ENCODE results near the gene SSU72. TPM values are rescaled to one million over a fixed set of nuclear protein-coding genes. Genes with fewer than 3 reads are reported as not detected.

The SSU72 gene
- total and polyA plus RNA-seq, 4 donors: 35.4 to 57.4 (median 44.3) TPM

- TF ChIP-seq REST (IDR thresholded peaks at IDR 0.05) (no peak), EGR1 (IDR thresholded peaks at IDR 0.05; ENCODE audit: low read depth in 2 of 2) (no peak), JUND (IDR thresholded peaks at IDR 0.05) (no peak), FOXA1 (IDR thresholded peaks at IDR 0.05) (no peak)
Observed at GRCh38 chr1:1582585-1583346, 8.1 kb upstream of the SSU72 start (continued).

GRCh38 chr1:1578371-1578940, 3.8 kb upstream of the SSU72 start:
- H3K27ac ChIP-seq (ENCODE audit: low read depth in 1 of 2, low read length in 2 of 2): no peak overlapping the region
- H3K4me3 ChIP-seq (ENCODE audit: low read depth in 1 of 3, low read length in 3 of 3): no peak overlapping the region
- H3K4me1 ChIP-seq (ENCODE audit: control insufficient read depth in 4 of 4, insufficient read depth in 4 of 4, low read length in 3 of 4): peaks cover 3 to 18% (median 10%) of the 10 kb centered on the region in 4 donors
- H3K27me3 ChIP-seq (ENCODE audit: control insufficient read depth in 4 of 4, insufficient read depth in 4 of 4, low read length in 3 of 4): no peaks in the 10 kb centered on the region
- no peak overlapping the region for H3K9ac ChIP-seq (ENCODE audit: low read depth in 1 of 2, low read length in 2 of 2)
- no peak for DNase-seq (ENCODE audit: low spot score)
- WGBS: 88% methylated on average over 13 of the region's 13 CpGs
- TF ChIP-seq ZBTB33 (IDR thresholded peaks at IDR 0.05) (no peak), SP1 (IDR thresholded peaks at IDR 0.05) (no peak), GABPA (IDR thresholded peaks at IDR 0.05 in 1 of 2, conservative IDR thresholded peaks at IDR 0.05 in 1 of 2) (no peak), YY1 (IDR thresholded peaks at IDR 0.05) (no peak), FOXA2 (IDR thresholded peaks at IDR 0.05) (no peak), RXRA (IDR thresholded peaks at IDR 0.05) (no peak), MAX (IDR thresholded peaks at IDR 0.05) (no peak), ATF3 (IDR thresholded peaks at IDR 0.05) (no peak), HNF4G (IDR thresholded peaks at IDR 0.05) (no peak)
- H3K36me3 ChIP-seq (ENCODE audit: control insufficient read depth in 4 of 4, insufficient read depth in 3 of 4, low read depth in 1 of 4, low read length in 3 of 4): no peaks in the 10 kb centered on the region
- H3K9me3 ChIP-seq (ENCODE audit: control insufficient read depth in 4 of 4, low read length in 3 of 4): no peaks in the 10 kb centered on the region

GRCh38 chr1:1577367-1578011, 2.8 kb upstream of the SSU72 start:
- WGBS: 42% methylated on average over 10 of the region's 10 CpGs
- H3K27me3 ChIP-seq (ENCODE audit: control insufficient read depth in 4 of 4, insufficient read depth in 4 of 4, low read length in 3 of 4): no peaks in the 10 kb centered on the region
- no peak overlapping the region for H3K9ac ChIP-seq (ENCODE audit: low read depth in 1 of 2, low read length in 2 of 2)

More at GRCh38 chr1:1577367-1578011, 2.8 kb upstream of the SSU72 start:
- Histone ChIP-seq H3K4me3 (ENCODE audit: low read depth in 1 of 3, low read length in 3 of 3) (no peak overlapping the region), H3K27ac (ENCODE audit: low read depth in 1 of 2, low read length in 2 of 2) (no peak overlapping the region), H3K9me3 (ENCODE audit: control insufficient read depth in 4 of 4, low read length in 3 of 4) (no peaks in the 10 kb centered on the region), H3K36me3 (ENCODE audit: control insufficient read depth in 4 of 4, insufficient read depth in 3 of 4, low read depth in 1 of 4, low read length in 3 of 4) (no peaks in the 10 kb centered on the region), H3K4me1 (ENCODE audit: control insufficient read depth in 4 of 4, insufficient read depth in 4 of 4, low read length in 3 of 4) (peaks cover 4 to 28% (median 19%) of the 10 kb centered on the region in 4 donors)
- DNase-seq (ENCODE audit: low spot score): no peak
- TF ChIP-seq REST (IDR thresholded peaks at IDR 0.05): no peak

All from liver (tissue), 9 donors.